ENCODE measurements around the gene OR1L8. TPM values are rescaled to one million over a fixed set of nuclear protein-coding genes. Genes with fewer than 3 reads are reported as not detected.
A peak's percentile ranks its signal among the peaks of the same experiment; 100 is the strongest.
"Not testable (repeated sequence)": the region's sequence is repeated elsewhere in the genome, so short reads cannot be mapped to it uniquely, and the experiment has no call there.

Gene OR1L8
- total and polyA plus RNA-seq, 9 of the 15 experiments (the other 6 are each of a cell fraction or from before 2014, with no cell fraction given) = 0.03 to 0.06 (median 0.06) TPM; not detected in 6

DNA sequence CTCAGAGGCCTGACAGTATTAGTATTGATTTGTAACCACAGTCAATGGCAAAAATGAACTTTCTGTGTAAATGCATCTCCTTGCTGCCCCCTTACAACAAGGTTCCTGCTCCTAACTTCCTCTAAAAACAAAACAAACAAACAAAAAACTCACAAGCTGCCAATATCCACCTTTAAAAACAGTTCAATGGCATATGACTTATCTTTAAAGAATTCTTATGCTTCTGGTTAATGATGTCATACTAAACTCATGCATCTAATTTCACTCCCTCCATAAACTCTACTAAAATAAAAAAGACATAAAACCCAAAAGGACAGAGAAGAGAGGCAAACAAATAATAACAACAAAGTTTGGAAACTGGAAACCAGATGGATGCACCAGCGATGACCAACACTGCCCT is 47.0 kb downstream of the OR1L8 start:
- DNase-seq (ENCODE audit: extremely low read depth in 1 of 4, low spot score in 3 of 4) (no peak), FAIRE-seq (no peak), ATAC-seq (no peak)
- TF ChIP-seq ATF7 (IDR thresholded peaks at IDR 0.05) (0 out of 2 replicates have a peak, but pooled peaks have one; percentile 14), ZNF184 (CRISPR knock-in tag; IDR thresholded peaks at IDR 0.05) (no peak)
- Histone ChIP-seq H3K9me1 (ENCODE audit: control insufficient read depth, insufficient read depth, low read length) (no peaks in the 10 kb centered on the region), H3K79me2 (ENCODE audit: control insufficient read depth, insufficient read depth, low read length) (no peaks in the 10 kb centered on the region), H4K20me1 (replicated peaks; ENCODE audit: control insufficient read depth, insufficient read depth, low read length) (no peaks in the 10 kb centered on the region), H3K9me3 (replicated peaks; ENCODE audit: control insufficient read depth, insufficient read depth, low read depth, low read length) (no peaks in the 10 kb centered on the region), H3K36me3 (ENCODE audit: control insufficient read depth, insufficient read depth, low read length) (no peaks in the 10 kb centered on the region), H3K4me1 (replicated peaks in 1 of 2; ENCODE audit: control insufficient read depth in 2 of 2, insufficient read depth in 2 of 2, low read length in 2 of 2) (no peaks in the 10 kb centered on the region; a peak in 1 of 5 replicates), H3K4me2 (ENCODE audit: insufficient read depth, low read length) (no peak overlapping the region), H3K4me3 (no peak overlapping the region), H3K27ac (ENCODE audit: extremely low read depth, low read depth, low read length) (no peak overlapping the region), H2AFZ (ENCODE audit: low read depth, low read length) (no peak overlapping the region), H3K9ac (ENCODE audit: insufficient read depth in 1 of 2, low read depth in 2 of 2, low read length in 2 of 2) (no peak overlapping the region), H3K27me3 (ENCODE audit: control insufficient read depth in 2 of 2, insufficient read depth in 2 of 2, low read length in 2 of 2) (no peaks in the 10 kb centered on the region)
- ChIA-PET CTCF (ENCODE audit: low intra/inter-chr PET ratio) (no interaction called here), POLR2A (no interaction called here)
- intact Hi-C loops (cut with micrococcal nuclease) = no loop called here
- no TSS peak for BruUV-seq (replicated peaks)
- in situ Hi-C loops (cut with MboI) = no loop called here
- WGBS (ENCODE audit: insufficient coverage, low coverage, missing lambda C conversion rate) = 0% methylated on average over 1 of the region's 1 CpG

DNA sequence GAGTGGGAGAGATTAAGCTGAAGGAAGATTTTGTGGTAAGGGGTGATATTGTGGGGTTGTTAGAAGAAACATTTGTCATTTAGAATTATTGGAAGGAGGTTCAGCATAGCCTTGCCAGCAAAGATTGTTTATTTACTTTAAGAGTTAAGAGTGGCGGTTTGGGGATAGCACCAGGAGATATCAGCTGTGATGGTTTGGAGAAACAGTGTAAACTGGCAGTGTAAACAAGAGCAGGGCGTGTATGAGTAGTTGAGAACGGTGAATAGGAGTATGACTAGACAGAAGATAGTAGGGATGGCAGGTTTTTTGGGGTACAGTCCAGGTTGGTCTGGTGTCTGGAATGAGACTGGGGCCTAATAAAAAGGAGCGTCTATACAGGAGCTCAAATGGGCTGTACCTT is 52.0 kb downstream of the OR1L8 start:
- H3K9me1 ChIP-seq (ENCODE audit: control insufficient read depth, insufficient read depth, low read length); H3K27me3 ChIP-seq (ENCODE audit: control insufficient read depth in 2 of 2, insufficient read depth in 2 of 2, low read length in 2 of 2); CTCF ChIA-PET (ENCODE audit: low intra/inter-chr PET ratio); H3K4me1 ChIP-seq (replicated peaks in 1 of 2; ENCODE audit: control insufficient read depth in 2 of 2, insufficient read depth in 2 of 2, low read length in 2 of 2); ATAC-seq; H3K36me3 ChIP-seq (ENCODE audit: control insufficient read depth, insufficient read depth, low read length); H3K79me2 ChIP-seq (ENCODE audit: control insufficient read depth, insufficient read depth, low read length); H3K4me2 ChIP-seq (ENCODE audit: insufficient read depth, low read length); H3K4me3 ChIP-seq; H2AFZ ChIP-seq (ENCODE audit: low read depth, low read length); H3K9ac ChIP-seq (ENCODE audit: insufficient read depth in 1 of 2, low read depth in 2 of 2, low read length in 2 of 2); in situ Hi-C loops (cut with MboI); BruUV-seq (replicated peaks); H3K27ac ChIP-seq (ENCODE audit: extremely low read depth, low read depth, low read length); intact Hi-C loops (cut with micrococcal nuclease); FAIRE-seq; H4K20me1 ChIP-seq (replicated peaks; ENCODE audit: control insufficient read depth, insufficient read depth, low read length); H3K9me3 ChIP-seq (replicated peaks; ENCODE audit: control insufficient read depth, insufficient read depth, low read depth, low read length): not testable (repeated sequence)
- POLR2A ChIA-PET = interaction anchor here (1.1 kb wide), 1 partner anchor 10 kb away, joined by 4 read pairs; no protein-coding TSS in a partner anchor
- TF ChIP-seq FOXA3 (CRISPR knock-in tag; conservative IDR thresholded peaks at IDR 0.05 in 1 of 2, IDR thresholded peaks at IDR 0.05 in 1 of 2) (peak in 1 of 2 experiments; percentile 60; a peak in 1 of 4 replicates), FOXK2 (conservative IDR thresholded peaks at IDR 0.05 in 1 of 2, IDR thresholded peaks at IDR 0.05 in 1 of 2; ENCODE audit: low read depth in 2 of 2) (peak; percentile 60 to 76; a peak in 3 of 4 replicates)
- DNase-seq (ENCODE audit: extremely low read depth in 1 of 4, low spot score in 3 of 4) = peak in 1 of 4 experiments; percentile 3
- WGBS (ENCODE audit: insufficient coverage, low coverage, missing lambda C conversion rate) = 6% methylated on average over 2 of the region's 4 CpGs

All from K562 (cell line).